MM.1S (cell line): ENCODE measurements around the gene DUS3L.

Source experiments
- CTCF ChIP-seq: fragments of 300-600 bp; sonication (generic); IDR thresholded peaks from 2 replicates; pipeline ENCODE4 v1.5.1; 2016; ENCODE audit warnings: antibody characterized with exemption, low read length, mixed read lengths
- EZH2 ChIP-seq: fragments of 300-600 bp; sonication (generic); optimal IDR thresholded peaks from 2 replicates; pipeline ENCODE3; 2017; ENCODE audit warnings: low read depth, mild to moderate bottlenecking, antibody characterized with exemption, low read length, mixed read lengths
- EZH2phosphoT487 ChIP-seq: fragments of 300-600 bp; sonication (generic); IDR thresholded peaks from 2 replicates; pipeline ENCODE4 v1.6.1; 2018; ENCODE audit warnings: antibody characterized with exemption, low read length

GRCh38 chr19:5832527-5833216, 41.7 kb upstream of the DUS3L start:
- TF ChIP-seq CTCF = no peak
- TF ChIP-seq EZH2 = no peak
- no peak for TF ChIP-seq EZH2phosphoT487
